Neural progenitor cell (in vitro differentiated cells): Measurements from ENCODE around the gene BCAN.

Source experiments
- CTCF ChIP-seq: fragments of 200-600 bp; sonication (generic); IDR thresholded peaks from 2 replicates; pipeline ENCODE4 v1.5.1; 2017; ENCODE audit warnings: antibody characterized with exemption, mild to moderate bottlenecking
- EZH2 ChIP-seq: fragments of 200-600 bp; sonication (generic); IDR thresholded peaks from 2 replicates; pipeline ENCODE4 v1.6.1; 2017; ENCODE audit warnings: antibody characterized with exemption, mild to moderate bottlenecking, moderate library complexity
- EZH2phosphoT487 ChIP-seq: fragments of 200-600 bp; sonication (generic); IDR thresholded peaks from 2 replicates; pipeline ENCODE4 v1.6.1; 2017; ENCODE audit warnings: antibody characterized with exemption

GRCh38 chr1:156680056-156680455 lies 38.1 kb downstream of the BCAN start:
- no peak for TF ChIP-seq CTCF
- TF ChIP-seq EZH2 = no peak
- TF ChIP-seq EZH2phosphoT487 = no peak
